SU-DHL-6 (cell line): ENCODE measurements around the gene KCNIP4.

ENCODE experiments used
- H2AFZ ChIP-seq: fragments of 200-600 bp; sonication (generic); 2 replicates; pipeline ENCODE4 v1.6.1; 2014; ENCODE audit warnings: low read depth, mild to moderate bottlenecking, moderate library complexity, mixed read lengths, antibody characterized with exemption, low read length; ENCODE audit not compliant: severe bottlenecking
- H3F3A ChIP-seq: fragments of 200-600 bp; shearing (Covaris generic); 2 replicates; pipeline ENCODE4 v1.6.0; 2016; ENCODE audit warnings: antibody characterized with exemption, mild to moderate bottlenecking; ENCODE audit not compliant: insufficient read depth
- H3K27ac ChIP-seq: fragments of 200-600 bp; sonication (generic); 2 replicates; pipeline ENCODE4 v1.5.1; 2016; ENCODE audit warnings: low read depth, mild to moderate bottlenecking, low read length, moderate library complexity, mixed read lengths
- H3K27me3 ChIP-seq: fragments of 200-600 bp; sonication (generic), shearing (Covaris generic); 2 replicates; pipeline ENCODE4 v1.6.0; 2014; ENCODE audit warnings: mild to moderate bottlenecking, low read length
- H3K36me3 ChIP-seq: fragments of 200-600 bp; sonication (generic); 2 replicates; pipeline ENCODE4 v1.6.1; 2014; ENCODE audit warnings: mild to moderate bottlenecking, low read length, mixed read lengths
- H3K4me2 ChIP-seq: fragments of 300-600, 200-600 bp; shearing (Covaris generic), sonication (generic); 2 replicates; pipeline ENCODE4 v1.6.0; 2014; ENCODE audit warnings: low read length, low read depth, mild to moderate bottlenecking; ENCODE audit not compliant: poor library complexity, severe bottlenecking
- H3K4me3 ChIP-seq: fragments of 200-600 bp; sonication (generic); 2 replicates; pipeline ENCODE4 v1.5.1; 2014; ENCODE audit warnings: antibody characterized with exemption, low read length, mild to moderate bottlenecking, mixed read lengths; ENCODE audit not compliant: insufficient read depth, poor library complexity, severe bottlenecking
- H3K79me2 ChIP-seq: fragments of 200-600 bp; sonication (generic); 2 replicates; pipeline ENCODE4 v1.6.1; 2014; ENCODE audit warnings: mild to moderate bottlenecking, low read length, moderate library complexity; ENCODE audit not compliant: insufficient read depth
- H3K9ac ChIP-seq: fragments of 200-600 bp; sonication (generic); 2 replicates; pipeline ENCODE4 v1.7.0; 2014; ENCODE audit warnings: mild to moderate bottlenecking, low read length
- H3K9me2 ChIP-seq: fragments of 200-600 bp; sonication (generic); replicated peaks from 2 replicates; pipeline ENCODE4 v1.6.1; 2014; ENCODE audit warnings: low read length; ENCODE audit not compliant: insufficient read depth
- H3K9me3 ChIP-seq: fragments of 200-600 bp; sonication (generic); 2 replicates; pipeline ENCODE4 v1.6.1; 2014; ENCODE audit warnings: low read length, mixed read lengths; ENCODE audit not compliant: insufficient read depth
- H4K20me1 ChIP-seq: fragments of 200-600 bp; sonication (generic); 2 replicates; pipeline ENCODE4 v1.6.1; 2014; ENCODE audit warnings: low read depth, mild to moderate bottlenecking, antibody characterized with exemption, low read length, moderate library complexity, mixed read lengths
- EZH2phosphoT487 ChIP-seq: fragments of 200-600 bp; sonication (generic), shearing (Covaris generic); conservative IDR thresholded peaks from 2 replicates; pipeline ENCODE4 v1.6.1; 2018; ENCODE audit warnings: mild to moderate bottlenecking, antibody characterized with exemption, low read length, moderate library complexity, mixed read lengths
- TF ChIP-seq, protein P1 (sequence below): fragments of 200-600 bp; sonication (generic); IDR thresholded peaks from one replicate; pipeline ENCODE4 v1.5.1; 2017; ENCODE audit warnings: antibody characterized with exemption, mild to moderate bottlenecking, low read length, moderate library complexity; ENCODE audit not compliant: insufficient read depth, poor library complexity, severe bottlenecking

KCNIP4 gene

DNA sequence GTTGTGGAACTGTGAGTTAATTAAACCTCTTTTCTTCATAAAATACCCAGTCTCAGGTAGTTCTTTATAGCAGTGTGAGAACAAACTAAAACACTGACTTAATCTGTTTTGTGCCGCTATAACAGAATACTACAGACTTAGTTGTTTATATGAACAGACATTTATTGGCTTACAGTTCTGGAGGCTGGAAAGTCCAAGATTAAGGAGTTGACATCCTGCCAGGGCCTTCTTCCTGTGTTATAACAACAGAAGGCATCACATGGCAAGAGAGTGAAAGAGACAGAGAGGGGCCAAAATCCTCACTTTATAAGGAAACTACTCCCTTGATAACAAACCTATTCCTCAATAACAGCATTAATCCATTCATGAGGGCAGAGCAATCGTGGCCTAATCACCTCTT lies 42.5 kb upstream of the KCNIP4 start:
- H3K36me3 ChIP-seq: no peaks in the 10 kb centered on the region
- no peaks in the 10 kb centered on the region for H3F3A ChIP-seq
- H3K27ac ChIP-seq: no peak overlapping the region
- H3K4me2 ChIP-seq: no peak overlapping the region
- no peaks in the 10 kb centered on the region for H3K79me2 ChIP-seq
- no peaks in the 10 kb centered on the region for H3K9me3 ChIP-seq
- H3K4me3 ChIP-seq: no peak overlapping the region
- no peaks in the 10 kb centered on the region for H3K27me3 ChIP-seq
- no peaks in the 10 kb centered on the region for H4K20me1 ChIP-seq
- TF ChIP-seq, protein P1, sequence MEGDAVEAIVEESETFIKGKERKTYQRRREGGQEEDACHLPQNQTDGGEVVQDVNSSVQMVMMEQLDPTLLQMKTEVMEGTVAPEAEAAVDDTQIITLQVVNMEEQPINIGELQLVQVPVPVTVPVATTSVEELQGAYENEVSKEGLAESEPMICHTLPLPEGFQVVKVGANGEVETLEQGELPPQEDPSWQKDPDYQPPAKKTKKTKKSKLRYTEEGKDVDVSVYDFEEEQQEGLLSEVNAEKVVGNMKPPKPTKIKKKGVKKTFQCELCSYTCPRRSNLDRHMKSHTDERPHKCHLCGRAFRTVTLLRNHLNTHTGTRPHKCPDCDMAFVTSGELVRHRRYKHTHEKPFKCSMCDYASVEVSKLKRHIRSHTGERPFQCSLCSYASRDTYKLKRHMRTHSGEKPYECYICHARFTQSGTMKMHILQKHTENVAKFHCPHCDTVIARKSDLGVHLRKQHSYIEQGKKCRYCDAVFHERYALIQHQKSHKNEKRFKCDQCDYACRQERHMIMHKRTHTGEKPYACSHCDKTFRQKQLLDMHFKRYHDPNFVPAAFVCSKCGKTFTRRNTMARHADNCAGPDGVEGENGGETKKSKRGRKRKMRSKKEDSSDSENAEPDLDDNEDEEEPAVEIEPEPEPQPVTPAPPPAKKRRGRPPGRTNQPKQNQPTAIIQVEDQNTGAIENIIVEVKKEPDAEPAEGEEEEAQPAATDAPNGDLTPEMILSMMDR: no peak
- no peak for TF ChIP-seq EZH2phosphoT487
- H2AFZ ChIP-seq: no peak overlapping the region
- H3K9me2 ChIP-seq: no peaks in the 10 kb centered on the region
- H3K9ac ChIP-seq: no peak overlapping the region

DNA sequence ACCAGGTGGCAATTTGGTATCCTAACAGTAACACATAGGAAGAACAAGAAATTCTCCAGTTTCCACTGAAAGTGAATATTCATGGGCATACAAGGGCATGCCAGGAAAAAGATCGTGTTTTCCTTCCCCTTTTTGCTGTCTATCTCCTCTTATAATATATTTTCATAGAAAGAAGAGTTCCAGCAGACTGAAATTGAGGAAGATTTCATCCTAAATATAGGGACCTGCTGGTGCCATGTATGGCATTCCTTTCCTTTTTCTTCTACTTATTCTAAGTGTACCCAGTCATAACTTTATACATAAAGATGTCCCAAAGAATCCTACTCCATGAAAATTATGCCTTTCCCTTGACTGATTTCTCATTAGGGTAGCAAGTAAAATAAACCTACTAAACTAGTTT lies 40.8 kb upstream of the KCNIP4 start:
- no peaks in the 10 kb centered on the region for H3K9me3 ChIP-seq

DNA sequence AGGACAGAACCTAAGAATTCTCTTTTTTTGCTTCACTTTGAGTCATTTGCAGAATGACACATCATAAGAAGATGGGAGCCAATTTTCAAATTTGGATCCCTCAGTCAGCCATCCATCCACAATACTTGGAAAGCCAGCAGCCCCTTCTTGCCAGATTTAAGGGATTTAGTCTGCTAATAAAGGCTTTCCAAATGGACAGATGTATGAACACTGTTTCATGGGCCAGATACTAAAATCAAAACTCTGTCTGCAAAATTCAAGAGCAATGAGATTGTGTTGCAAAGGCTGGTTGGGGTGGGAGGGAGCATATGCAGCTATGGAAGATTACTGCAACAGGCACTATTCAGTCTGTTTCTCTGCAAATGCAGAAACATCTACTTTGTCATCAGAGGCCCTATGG lies 37.7 kb upstream of the KCNIP4 start:
- no peak overlapping the region for H3K9ac ChIP-seq
- H3K36me3 ChIP-seq: no peaks in the 10 kb centered on the region
- H3K27me3 ChIP-seq: no peaks in the 10 kb centered on the region
- H3K79me2 ChIP-seq: no peaks in the 10 kb centered on the region
- H3K9me3 ChIP-seq: no peaks in the 10 kb centered on the region
- no peak overlapping the region for H3K4me2 ChIP-seq
- H3K4me3 ChIP-seq: no peak overlapping the region
- no peak for TF ChIP-seq EZH2phosphoT487
- TF ChIP-seq, protein P1: no peak
- H4K20me1 ChIP-seq: no peaks in the 10 kb centered on the region
- H3K9me2 ChIP-seq: no peaks in the 10 kb centered on the region
- no peak overlapping the region for H3K27ac ChIP-seq
- no peak overlapping the region for H2AFZ ChIP-seq
- H3F3A ChIP-seq: no peaks in the 10 kb centered on the region

More for the DNA sequence above, 40.8 kb upstream of the KCNIP4 start:
- H4K20me1 ChIP-seq: no peaks in the 10 kb centered on the region
- no peak overlapping the region for H3K4me2 ChIP-seq
- H3K36me3 ChIP-seq: no peaks in the 10 kb centered on the region
- no peaks in the 10 kb centered on the region for H3K79me2 ChIP-seq
- H3K4me3 ChIP-seq: no peak overlapping the region
- no peaks in the 10 kb centered on the region for H3K27me3 ChIP-seq
- H3F3A ChIP-seq: no peaks in the 10 kb centered on the region
- no peak overlapping the region for H2AFZ ChIP-seq
- no peak overlapping the region for H3K9ac ChIP-seq
- no peak overlapping the region for H3K27ac ChIP-seq
- H3K9me2 ChIP-seq: no peaks in the 10 kb centered on the region
- TF ChIP-seq, protein P1: no peak
- TF ChIP-seq EZH2phosphoT487: no peak

DNA sequence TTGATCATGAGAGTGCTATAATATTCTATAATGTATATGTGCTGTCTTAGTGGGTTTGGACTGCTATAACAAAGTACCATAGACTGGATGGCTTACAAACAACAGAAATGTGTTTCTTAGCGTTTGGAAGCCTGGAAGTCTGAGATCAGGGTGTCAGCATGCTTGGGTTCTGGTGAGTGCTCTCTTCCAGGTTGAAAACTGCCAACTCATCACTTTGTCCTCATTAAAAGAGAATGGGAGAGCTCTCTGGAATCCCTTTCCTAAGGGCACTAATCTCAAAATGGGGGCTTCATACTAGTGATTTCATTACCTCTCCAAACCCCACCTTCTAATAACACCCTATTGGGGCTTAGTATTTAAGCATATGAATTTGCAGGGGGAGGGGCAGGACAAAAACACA lies 33.5 kb upstream of the KCNIP4 start:
- H4K20me1 ChIP-seq: no peaks in the 10 kb centered on the region
- H3K9ac ChIP-seq: no peak overlapping the region
- H3K4me3 ChIP-seq: no peak overlapping the region
- H3K27me3 ChIP-seq: no peaks in the 10 kb centered on the region
- H3K9me2 ChIP-seq: no peaks in the 10 kb centered on the region
- no peak overlapping the region for H2AFZ ChIP-seq
- H3K9me3 ChIP-seq: no peaks in the 10 kb centered on the region
- no peaks in the 10 kb centered on the region for H3K36me3 ChIP-seq
- H3K4me2 ChIP-seq: no peak overlapping the region
- H3F3A ChIP-seq: no peaks in the 10 kb centered on the region
- no peaks in the 10 kb centered on the region for H3K79me2 ChIP-seq
- TF ChIP-seq, protein P1: no peak
- no peak for TF ChIP-seq EZH2phosphoT487
- no peak overlapping the region for H3K27ac ChIP-seq
